T-helper 22 cell (primary cell): ENCODE results near the gene RHOXF2.

Source experiments
- DNase-seq: peaks from one replicate; pipeline ENCODE4 v3.0.0-alpha.2; 2020; ENCODE audit warnings: low read depth

Gene RHOXF2

GRCh38 chrX:120200851-120201250 lies 42.4 kb downstream of the RHOXF2 start:
- no peak for DNase-seq

GRCh38 chrX:120205816-120206753 lies 47.7 kb downstream of the RHOXF2 start:
- no peak for DNase-seq

GRCh38 chrX:120207009-120207605 lies 48.7 kb downstream of the RHOXF2 start:
- DNase-seq, result no peak

GRCh38 chrX:120213438-120214265 lies 55.2 kb downstream of the RHOXF2 start:
- DNase-seq, result peak; percentile 11
